Renal pelvis (tissue), 4 donors: ENCODE measurements around the gene APOL3. TPM values are rescaled to one million over a fixed set of nuclear protein-coding genes. Genes with fewer than 3 reads are reported as not detected.
A peak's percentile ranks its signal among the peaks of the same experiment; 100 is the strongest.
"Not testable (repeated sequence)": the region's sequence is repeated elsewhere in the genome, so short reads cannot be mapped to it uniquely, and the experiment has no call there.

Experiments
- DNase-seq: peaks from one replicate; pipeline ENCODE4 v3.0.0-alpha.2; 2013
- polyA plus RNA-seq, 3 donors: library from polyadenylated mRNA; unstranded; fragments of 120-200 nt; gene quantifications; one replicate each; pipeline ENCODE4 v1.2.1, GENCODE V29; 2013; ENCODE audit not compliant: insufficient read length in 3 of 3

Gene APOL3
- polyA plus RNA-seq, 3 donors: 13.1 to 16.7 (median 15.9) TPM

DNA sequence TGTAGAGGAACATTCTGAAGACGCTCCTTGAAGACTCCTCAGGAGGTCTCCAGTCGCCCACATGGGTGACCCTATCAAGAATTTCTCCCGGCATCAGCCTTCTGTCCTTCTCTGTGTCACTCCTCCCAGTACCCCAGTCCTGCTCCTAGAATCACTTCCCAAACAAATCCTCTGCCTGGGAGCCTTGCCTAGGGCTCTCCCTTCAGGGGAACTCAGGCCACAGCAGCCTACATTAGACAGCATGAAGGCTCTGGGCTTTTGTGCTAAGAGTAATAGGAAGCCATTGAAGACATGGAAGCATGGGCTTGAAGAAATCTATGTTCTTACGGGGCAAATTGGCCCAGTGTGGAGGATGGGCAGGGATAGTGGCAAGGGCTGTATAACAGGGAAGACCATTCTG, 21.8 kb downstream of the APOL3 start:
- not testable (repeated sequence) for DNase-seq

DNA sequence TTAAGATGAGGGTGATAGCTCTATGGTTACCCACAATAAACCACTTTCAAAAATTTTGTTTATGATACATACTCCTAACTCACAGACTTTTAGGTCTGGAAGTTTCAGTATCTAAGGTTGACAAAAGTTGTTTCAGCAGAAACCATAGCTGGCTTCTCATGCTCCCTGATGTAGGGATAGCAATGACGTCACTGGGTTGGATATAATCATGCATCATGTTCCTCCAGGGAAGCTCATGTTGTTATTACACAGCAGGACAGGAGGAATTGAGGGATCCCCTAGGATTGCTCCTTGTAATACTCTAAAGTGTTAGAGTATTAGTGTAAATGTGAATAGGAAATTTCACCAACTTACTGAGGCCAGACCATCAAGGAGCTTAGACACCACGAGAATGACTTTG, 23.6 kb downstream of the APOL3 start:
- no peak for DNase-seq

DNA sequence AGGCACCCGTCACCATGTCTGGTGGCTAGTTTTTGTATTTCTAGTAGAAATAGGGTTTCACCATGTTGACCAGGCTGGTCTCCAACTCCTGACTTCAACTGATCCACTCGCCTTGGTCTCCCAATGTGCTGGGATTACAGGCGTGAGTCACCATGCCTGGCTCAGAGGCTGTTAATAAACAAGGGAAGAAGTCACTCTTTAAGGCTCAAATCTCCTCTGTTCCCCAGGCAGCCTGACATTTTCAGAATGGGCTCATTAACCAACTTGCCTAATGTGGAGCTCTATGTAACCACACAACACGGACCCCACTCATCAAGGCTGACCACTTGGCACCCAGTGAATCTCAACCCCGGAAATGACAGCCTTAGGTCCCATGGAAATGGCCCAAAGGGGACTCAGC, 24.1 kb downstream of the APOL3 start:
- no peak for DNase-seq

DNA sequence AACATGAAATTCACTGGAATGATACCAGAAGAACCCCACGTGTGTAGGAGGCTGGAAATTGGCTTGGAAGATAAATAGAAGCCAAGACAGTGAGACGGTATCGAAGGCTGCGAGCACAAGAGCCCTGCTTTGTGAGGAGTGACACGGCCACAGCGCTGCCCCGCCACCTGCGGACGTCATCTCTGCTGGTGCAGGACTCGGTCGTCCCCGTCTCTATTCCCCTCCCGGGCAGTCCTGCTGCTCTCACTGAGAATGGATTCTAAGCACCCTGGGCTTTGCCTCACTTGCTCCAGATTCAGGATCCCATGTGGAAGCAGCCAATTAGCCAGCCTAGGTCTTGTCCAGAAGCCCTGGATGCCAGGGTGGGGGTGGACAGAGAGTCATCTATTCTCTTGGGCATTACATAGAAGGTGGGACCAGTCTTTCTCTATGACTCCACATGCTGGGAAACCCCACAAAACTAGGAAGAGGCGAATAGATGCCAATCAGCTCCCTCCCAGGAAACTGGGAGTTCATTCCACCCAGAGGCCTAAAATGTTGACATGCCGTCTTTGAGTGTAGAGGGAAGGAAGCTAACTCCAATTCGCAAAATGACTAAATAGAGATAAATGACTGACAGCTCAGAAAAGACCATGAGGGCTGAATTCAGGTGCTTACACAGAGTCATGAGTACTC, 25.1 kb downstream of the APOL3 start:
- DNase-seq: no peak

DNA sequence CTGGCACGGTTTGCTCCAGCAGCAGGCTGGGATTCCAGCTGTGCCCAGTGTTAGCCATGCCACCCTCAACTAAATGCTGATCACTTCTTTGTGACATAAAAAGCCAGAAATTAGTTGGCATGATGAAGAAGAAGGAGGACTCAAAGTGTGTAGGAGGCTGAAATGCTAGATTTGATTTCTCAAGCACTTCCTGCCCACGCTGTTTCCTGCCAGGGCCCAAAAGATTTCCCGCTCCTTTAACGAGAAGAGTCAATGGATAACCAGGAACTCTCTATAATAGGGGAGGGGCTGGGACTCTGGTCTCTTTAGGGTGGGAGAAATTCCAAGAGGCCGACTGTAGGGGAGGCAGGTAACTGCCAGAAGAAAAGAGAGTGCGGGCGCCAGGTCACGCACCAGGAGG, 26.4 kb downstream of the APOL3 start:
- no peak for DNase-seq

DNA sequence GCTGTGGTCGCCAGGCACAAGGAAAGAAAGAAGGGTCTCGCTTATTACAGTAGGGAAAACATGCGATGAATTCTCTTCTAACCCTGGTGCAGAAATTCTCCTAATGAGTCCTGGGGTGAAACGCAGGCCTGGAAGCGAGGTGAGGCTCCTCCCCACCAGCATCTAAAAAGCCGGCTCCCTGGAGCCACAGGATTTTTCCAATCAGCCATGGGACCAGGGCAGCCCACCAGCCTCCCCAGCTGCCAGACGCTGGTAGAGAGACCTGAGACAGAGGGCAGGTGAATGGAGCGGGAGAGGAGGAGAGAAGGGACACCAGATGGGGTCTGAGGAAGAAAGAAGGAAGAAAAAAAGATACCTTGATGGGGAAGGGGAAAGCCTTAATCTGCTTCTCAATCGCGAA, 28.6 kb downstream of the APOL3 start:
- DNase-seq: no peak

DNA sequence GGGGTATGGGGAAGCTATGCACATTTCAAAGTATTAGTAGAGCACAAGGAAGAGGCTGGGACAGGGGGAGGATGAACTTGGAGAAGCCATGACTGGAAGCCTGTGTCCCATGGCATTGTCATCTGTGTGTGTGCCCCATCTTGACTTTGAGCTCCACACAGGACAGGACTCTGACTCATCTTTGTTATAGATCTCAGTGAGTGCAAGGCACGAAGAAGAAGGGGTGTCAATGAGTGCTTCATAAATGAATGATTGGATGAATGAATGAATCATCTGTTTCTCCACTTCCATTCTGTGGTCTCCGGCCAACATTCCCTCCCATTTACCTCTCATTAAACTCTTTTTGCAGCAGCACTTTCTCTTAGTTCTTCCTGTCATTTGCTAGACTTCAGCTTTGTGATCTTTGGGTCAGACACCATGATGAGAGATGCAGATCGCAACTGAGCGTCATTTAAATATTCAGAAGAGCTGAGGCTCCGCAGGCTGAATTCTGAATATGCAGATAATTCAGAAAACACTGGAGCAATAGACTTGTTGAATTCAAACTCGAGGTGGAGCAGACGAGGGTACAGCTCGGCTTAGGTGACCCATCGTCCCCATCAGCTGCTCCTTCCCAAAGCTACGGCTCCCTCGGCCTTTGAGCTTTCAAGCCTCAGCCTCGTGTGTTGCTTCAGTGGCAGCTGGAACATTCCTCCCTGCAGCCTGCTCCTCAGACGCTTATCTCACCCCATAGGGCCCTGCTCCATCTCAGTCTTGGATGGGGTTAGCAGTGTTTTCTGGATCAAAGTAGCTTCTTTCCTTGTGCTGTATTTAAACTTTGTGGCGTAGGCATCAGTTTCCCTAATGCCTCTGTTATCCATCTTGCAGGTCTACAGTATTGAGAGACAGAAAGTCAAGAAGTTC, 30.8 kb downstream of the APOL3 start:
- no peak for DNase-seq

DNA sequence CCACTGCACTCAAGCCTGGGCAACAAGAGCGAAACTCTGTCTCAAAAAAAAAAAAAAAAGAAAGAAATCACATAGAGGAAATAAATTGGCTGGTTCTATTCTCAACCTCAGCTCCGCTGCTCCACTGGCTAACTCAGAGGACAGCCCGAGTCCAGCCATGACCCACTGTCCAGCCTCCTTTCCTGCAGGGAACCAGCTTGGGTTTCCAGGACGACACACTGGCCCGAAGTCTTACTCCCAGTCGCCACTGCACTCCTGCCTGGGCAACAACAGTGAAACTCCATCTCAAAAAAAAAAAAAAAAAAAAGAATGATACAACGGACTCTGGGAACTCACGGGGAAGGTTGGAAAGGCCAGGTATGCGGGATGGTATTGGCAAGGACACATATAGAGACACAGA, 31.5 kb downstream of the APOL3 start:
- DNase-seq: no peak

DNA sequence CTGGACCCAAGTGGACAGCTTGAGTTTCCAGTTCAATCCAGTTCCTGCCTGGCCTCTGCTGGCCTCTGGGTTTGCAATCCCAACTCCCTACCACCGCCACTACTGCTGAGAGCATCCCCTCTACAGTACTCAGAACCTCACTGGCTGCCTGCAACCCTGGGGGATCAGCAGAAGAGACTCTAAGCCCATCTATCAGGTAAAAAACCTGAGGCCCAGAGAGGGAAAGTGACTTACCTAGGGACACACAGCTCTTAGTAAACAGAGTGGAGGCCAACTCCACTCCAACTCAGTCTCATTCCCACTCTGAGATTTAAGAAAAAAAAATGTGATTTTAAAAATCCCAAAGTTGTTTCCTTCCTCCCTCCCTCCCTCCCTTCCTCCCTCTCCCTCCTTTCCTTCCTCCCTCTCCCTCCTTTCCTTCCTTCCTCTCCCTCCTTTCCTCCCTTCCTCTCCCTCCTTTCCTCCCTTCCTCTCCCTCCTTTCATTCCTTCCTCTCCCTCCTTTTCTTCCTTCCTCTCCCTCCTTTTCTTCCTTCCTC, 34.5 kb downstream of the APOL3 start:
- DNase-seq: no peak

DNA sequence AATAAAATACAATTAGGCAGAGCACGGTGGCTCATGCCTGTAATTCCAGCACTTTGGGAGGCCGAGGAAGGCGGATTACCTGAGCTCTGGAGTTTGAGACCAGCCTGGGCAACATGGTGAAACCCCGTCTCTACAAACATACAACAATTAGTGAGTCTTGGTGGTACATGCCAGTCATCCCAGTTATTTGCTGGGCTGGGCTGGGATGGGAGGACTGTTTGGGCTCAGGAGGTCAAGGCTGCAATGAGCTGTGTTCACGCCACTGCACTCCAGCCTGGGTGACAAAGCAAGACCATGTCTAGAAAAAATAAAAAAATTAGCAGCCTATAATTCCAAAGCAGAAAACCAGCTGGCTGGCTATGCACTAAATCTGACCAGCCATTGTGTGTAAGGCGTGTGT, 35.1 kb downstream of the APOL3 start:
- DNase-seq: no peak

DNA sequence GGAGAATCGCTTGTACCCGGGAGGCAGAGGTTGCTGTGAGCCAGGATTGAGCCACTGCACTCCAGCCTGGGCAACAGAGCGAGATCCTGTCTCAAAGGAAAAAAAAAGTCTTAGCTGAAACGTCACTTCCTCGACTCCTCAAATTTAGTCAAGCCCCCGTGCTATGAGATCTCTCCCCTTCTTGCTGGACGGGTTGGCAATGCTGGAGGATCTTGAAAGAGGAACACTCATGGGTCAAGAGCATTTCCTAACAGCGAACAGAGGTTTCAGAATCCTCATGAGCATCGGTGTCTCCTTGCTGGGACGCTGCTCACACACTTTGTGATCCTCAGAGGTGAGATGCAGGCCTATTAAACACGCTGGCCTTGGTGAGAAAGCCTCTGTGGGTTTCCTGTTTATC, 35.9 kb downstream of the APOL3 start:
- DNase-seq: no peak

DNA sequence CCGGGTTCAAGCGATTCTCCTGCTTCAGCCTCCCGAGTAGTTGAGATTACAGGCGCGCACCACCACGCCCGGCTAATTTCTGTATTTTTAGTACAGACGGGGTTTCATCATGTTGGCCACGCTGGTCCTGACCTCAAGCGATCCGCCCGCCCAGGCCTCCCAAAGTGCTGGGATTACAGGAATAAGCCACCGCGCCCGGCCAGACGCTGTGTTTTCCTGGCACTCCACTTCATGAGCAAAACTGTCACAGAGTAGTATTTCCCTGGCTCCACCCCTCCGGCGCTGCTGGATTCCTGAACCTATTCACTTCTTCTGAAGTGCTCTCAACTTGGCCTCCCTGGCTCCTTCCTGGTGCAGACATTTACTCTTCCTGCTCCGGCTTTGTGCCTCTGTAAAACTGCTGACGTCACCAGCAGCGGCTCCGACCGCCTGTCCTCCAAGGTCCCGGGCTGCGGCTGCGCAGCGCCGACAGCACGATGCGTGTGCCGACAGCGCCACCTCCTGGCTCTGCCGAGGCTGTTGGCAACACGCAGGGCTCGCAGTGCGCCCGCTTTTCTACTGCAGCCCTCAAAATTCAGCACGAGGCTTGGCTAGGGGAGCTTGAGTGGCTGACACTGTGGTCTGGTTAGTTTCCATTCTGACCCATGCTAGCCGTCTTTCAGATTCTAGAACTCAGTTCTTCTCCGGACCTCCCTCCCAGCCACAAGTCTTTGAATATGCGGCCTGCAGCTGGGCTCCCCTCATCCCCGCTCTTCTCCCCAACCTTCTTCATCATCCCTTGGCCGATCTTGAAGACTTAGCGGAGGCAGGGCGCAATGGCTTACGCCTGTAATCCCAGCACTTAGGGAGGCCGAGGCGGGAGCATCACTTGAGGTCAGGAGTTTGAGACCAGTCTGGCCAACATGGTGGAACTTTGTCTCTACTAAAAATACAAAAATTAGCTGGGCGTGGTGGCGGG, 36.6 kb downstream of the APOL3 start:
- peak; percentile 93 for DNase-seq

DNA sequence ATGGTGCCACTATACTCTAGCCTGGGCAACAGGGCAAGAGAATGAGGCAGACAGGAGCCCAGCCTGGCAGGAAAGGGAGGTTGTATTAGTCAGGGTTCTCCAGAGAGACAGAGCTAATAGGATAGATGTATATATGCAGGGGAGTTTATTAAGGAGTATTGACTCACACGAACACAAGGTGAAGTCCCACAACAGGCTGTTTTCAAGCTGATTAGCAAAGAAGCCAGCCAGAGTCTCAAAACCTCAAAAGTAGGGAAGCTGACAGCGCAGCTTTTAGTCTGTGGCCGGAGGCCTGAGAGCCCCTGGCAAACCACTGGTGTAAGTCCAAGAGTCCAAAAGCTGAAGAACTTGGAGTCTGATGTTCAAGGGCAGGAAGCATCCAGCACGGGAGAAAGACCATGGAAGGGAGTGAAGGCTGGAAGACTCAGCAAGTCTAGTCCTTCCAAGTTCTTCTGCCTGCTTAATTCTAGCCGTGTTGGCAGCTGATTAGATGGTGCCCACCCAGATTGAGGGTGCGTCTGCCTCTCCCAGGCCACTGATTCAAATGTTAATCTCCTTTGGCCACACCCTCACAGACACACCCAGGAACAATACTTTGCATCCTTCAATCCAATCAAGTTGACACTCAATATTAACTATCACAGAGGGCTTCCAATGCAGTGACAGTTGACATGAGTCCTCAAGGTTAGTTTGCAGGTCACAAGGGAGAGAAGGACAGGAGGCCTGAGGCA, 39.8 kb downstream of the APOL3 start:
- not testable (repeated sequence) for DNase-seq

DNA sequence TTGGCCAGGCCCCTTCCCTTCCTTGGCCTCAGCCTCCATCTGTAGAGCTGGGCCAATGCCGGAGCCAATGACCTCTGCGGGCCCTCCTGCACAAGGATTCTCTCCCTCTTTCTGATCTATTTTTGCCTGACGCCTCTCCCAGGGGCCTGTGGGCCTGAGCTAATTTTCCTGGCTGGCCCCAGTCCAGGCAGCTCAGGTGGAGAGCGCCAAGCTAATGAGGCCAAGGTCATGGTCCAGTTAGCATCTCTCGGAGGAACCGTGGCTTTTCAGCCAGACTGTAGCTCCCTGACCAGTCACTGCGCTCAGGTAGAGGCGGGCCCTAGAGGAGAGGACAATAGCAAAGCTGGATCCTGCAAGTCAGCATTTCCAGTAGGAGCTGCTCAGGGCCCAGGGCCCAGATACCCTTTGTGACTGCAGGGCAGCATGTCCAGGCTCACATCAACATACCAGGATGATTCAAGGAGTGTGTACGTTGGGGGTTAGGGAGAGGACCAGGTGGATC, 43.5 kb downstream of the APOL3 start:
- no peak for DNase-seq

DNA sequence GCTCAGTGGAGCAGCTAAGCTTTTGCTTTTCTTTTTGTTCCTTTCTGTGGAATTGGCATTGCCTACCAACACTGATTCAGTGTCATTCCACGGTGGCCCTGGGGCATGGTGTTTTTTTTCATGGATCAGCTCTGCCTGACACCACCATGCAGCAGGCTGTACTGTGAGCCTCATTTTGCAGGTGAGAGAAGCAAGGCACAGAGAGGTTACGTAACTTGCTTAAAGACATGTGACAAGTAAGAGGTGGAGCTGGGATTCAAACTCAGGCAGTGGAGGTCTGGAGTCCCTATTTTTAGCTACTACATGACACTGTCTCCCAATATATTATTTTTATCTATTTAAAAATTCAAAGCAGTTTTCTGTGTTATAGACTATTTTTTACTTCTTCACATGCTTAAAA, 44.4 kb downstream of the APOL3 start:
- DNase-seq: no peak

DNA sequence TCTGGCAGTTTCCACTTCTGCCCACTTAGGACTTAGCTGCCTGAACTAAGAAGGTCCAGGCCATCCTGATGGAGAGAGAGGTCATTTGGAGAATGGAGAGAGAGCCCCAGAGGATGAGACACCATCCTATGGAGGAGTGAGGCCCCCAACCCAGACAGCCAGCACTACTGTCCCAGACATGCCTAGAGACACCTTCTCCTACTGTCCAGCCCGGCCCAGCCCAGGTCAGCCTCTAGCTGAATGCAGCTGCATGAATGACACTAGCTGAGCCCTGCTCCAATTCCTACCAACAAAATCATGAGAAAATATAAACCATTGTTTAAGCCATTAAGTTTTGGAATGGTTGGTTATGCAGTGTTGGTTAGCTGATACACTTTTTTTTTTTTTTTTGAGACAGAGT, 47.4 kb downstream of the APOL3 start:
- DNase-seq: no peak

DNA sequence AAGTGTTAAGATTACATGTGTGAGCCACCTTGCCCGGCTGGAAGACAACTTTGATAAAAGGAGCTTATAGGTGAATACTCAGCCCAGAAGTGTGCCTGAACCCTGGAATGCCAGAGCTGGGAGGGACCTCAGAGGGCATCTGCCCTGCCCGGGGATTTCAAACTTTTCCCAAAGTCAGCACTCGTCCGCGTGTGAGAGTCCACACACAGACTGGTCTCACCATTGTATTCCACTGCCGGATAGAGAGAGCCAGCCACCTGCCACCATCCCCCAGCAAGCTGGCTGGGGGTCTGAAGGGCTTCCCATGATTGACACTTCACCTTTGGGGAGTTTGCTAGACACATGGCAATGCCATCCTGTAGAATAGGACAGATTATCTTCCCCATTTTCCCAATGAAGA, 49.2 kb downstream of the APOL3 start:
- DNase-seq: no peak

DNA sequence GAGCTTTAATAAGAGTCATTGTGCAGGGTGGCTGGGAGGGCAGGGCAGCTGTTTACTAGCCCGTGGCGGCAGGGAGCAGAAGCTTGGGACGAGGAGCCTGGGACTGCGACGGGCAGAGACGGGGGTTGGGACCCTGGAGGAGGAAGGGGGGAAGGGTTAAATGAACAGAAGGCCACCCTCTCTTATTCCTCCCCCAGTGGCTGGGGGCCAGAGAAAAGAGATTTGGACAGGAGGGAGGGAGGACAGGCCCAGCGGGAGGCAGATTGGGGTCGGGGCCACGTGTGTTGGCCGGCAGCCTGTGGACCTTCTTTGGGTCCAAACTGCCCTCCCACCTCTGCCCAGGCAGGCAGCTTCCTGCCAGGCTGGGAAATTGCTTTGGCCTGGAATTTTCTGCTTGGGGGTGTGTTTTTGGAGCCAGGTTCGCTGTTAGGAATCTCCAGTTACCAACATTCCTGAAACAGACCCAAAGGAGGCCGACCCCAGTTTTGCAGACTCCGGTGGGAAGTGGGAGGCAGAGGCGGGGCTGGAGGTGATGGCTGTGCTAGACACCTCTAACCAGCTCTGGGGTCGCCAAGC, 50.2 kb downstream of the APOL3 start:
- DNase-seq: no peak

DNA sequence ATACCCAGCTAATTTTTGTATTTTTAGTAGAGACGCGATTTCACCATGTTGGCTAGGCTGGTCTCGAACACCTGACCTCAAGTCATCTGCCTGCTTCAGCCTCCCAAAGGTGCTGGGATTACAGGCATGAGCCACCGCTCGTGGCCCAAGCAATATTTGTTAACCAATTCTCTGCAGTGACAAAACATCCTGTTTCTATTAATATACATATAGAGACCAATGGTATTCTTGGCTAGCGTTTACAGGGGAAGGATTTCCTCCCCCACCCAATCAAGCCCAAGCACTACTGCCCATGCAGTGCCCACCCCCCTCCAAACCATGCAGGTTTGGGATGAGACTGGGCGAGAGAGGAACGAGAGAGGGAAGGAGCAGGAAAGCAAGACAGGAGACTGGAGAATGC, 53.1 kb downstream of the APOL3 start:
- no peak for DNase-seq

DNA sequence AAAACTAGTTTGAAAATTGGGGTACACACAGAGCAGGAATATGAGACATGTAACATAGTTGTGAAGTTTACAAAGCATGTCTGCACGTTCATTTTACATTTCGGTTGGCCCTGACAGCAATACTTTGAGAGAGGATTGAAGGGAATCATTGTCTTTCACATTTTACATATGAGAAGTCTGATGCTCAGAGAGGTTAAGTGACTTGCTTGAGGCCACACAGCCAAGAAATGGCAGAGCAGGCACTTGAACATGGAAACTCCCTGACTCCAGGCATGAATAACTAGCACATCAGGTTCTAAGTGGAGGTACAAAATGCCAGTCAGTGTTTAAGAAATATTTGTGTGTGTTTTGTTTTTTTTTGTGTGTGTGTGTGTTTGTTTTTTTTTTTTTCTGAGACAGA, 53.6 kb downstream of the APOL3 start:
- DNase-seq: no peak

DNA sequence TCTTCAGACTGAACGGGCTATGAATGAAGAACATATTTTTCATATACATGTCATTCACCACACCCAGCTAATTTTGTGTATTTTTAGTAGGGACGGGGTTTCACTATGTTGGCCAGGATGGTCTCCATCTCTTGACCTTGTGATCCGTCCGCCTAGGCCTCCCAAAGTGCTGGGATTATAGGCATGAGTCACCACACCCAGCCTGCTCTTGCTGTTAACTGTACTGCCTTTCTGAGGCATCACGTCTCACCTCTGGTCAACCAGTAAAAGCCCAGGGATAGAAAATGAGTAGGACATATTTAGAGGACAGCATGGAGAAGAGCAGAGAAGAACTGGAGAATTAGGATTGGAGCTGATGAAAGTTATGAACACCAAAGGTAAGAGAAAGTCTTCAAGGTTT, 55.6 kb downstream of the APOL3 start:
- DNase-seq: no peak
